ENCODE data around the gene ZCCHC8.
"Not testable (repeated sequence)": the region's sequence is repeated elsewhere in the genome, so short reads cannot be mapped to it uniquely, and the experiment has no call there.

ZCCHC8 gene

GRCh38 chr12:122484385-122484784 is 16.3 kb downstream of the ZCCHC8 start:
- H3K4me3 ChIP-seq (ENCODE audit: low read length in 2 of 2), result not testable (repeated sequence)

GRCh38 chr12:122483969-122484368 is 16.8 kb downstream of the ZCCHC8 start:
- no peaks in the 10 kb centered on the region for H3K9me3 ChIP-seq (replicated peaks in 1 of 2; ENCODE audit: control insufficient read depth in 2 of 2, insufficient read depth in 1 of 2, low read depth in 1 of 2, low read length in 2 of 2)
- H2BK12ac ChIP-seq (ENCODE audit: low read length), result no peak overlapping the region
- H3K4me3 ChIP-seq (ENCODE audit: low read length in 2 of 2), result no peak overlapping the region
- H2AFZ ChIP-seq (ENCODE audit: low read length), result no peak overlapping the region
- no peak overlapping the region for H3K18ac ChIP-seq (ENCODE audit: low read length)
- H2BK120ac ChIP-seq (ENCODE audit: low read depth, low read length), result no peak overlapping the region
- H2AK5ac ChIP-seq (ENCODE audit: low read depth, low read length), result no peak overlapping the region
- H3K4me1 ChIP-seq (ENCODE audit: control insufficient read depth in 2 of 2, insufficient read depth in 1 of 2, low read depth in 1 of 2, low read length in 2 of 2), result no peaks in the 10 kb centered on the region
- no peaks in the 10 kb centered on the region for H3K27me3 ChIP-seq (ENCODE audit: control insufficient read depth in 3 of 3, insufficient read depth in 3 of 3, low read depth in 1 of 3, low read length in 3 of 3)
- H3K79me1 ChIP-seq (ENCODE audit: low read depth, low read length), result no peaks in the 10 kb centered on the region
- no peak overlapping the region for H3K4ac ChIP-seq (ENCODE audit: low read length)
- no peak overlapping the region for H2BK5ac ChIP-seq (ENCODE audit: low read length)
- 100% methylated on average over 1 of the region's 5 CpGs; no CpG with 5 or more reads in 1 of the 2 donors for WGBS, 2 donors (ENCODE audit: extremely low coverage in 2 of 2, insufficient read length in 2 of 2, insufficient replicate concordance in 1 of 2)
- H3K9ac ChIP-seq (ENCODE audit: low read depth, low read length, poor library complexity), result no peak overlapping the region
- H3K36me3 ChIP-seq (replicated peaks in 1 of 2; ENCODE audit: control insufficient read depth in 2 of 2, insufficient read depth in 2 of 2, low read length in 2 of 2), result peaks cover 28 to 98% of the 10 kb centered on the region in 2 donors
- DNase-seq (ENCODE audit: low spot score), result no peak
- H2BK15ac ChIP-seq (ENCODE audit: low read length), result no peak overlapping the region
- H3K4me2 ChIP-seq (ENCODE audit: insufficient read depth, low read length, poor library complexity, severe bottlenecking), result no peak overlapping the region
- H3K14ac ChIP-seq (ENCODE audit: low read length), result no peak overlapping the region
- H4K8ac ChIP-seq (ENCODE audit: low read depth, low read length), result no peak overlapping the region
- no peak overlapping the region for H3K23ac ChIP-seq (ENCODE audit: low read depth, low read length, poor library complexity)
- no peak overlapping the region for H3K27ac ChIP-seq (replicated peaks; ENCODE audit: low read length)
- H4K91ac ChIP-seq (ENCODE audit: low read depth, low read length, poor library complexity), result no peak overlapping the region

More at GRCh38 chr12:122484385-122484784, 16.3 kb downstream of the ZCCHC8 start:
- not testable (repeated sequence) for H3K4ac ChIP-seq (ENCODE audit: low read length); H2BK12ac ChIP-seq (ENCODE audit: low read length); H3K23ac ChIP-seq (ENCODE audit: low read depth, low read length, poor library complexity); DNase-seq (ENCODE audit: low spot score); H2BK15ac ChIP-seq (ENCODE audit: low read length); H3K4me1 ChIP-seq (ENCODE audit: control insufficient read depth in 2 of 2, insufficient read depth in 1 of 2, low read depth in 1 of 2, low read length in 2 of 2); H3K4me2 ChIP-seq (ENCODE audit: insufficient read depth, low read length, poor library complexity, severe bottlenecking); H4K91ac ChIP-seq (ENCODE audit: low read depth, low read length, poor library complexity); H2AFZ ChIP-seq (ENCODE audit: low read length); H3K27me3 ChIP-seq (ENCODE audit: control insufficient read depth in 3 of 3, insufficient read depth in 3 of 3, low read depth in 1 of 3, low read length in 3 of 3); H3K9me3 ChIP-seq (replicated peaks in 1 of 2; ENCODE audit: control insufficient read depth in 2 of 2, insufficient read depth in 1 of 2, low read depth in 1 of 2, low read length in 2 of 2); H2AK5ac ChIP-seq (ENCODE audit: low read depth, low read length); H3K18ac ChIP-seq (ENCODE audit: low read length); H3K27ac ChIP-seq (replicated peaks; ENCODE audit: low read length); H2BK5ac ChIP-seq (ENCODE audit: low read length); H3K14ac ChIP-seq (ENCODE audit: low read length); H3K9ac ChIP-seq (ENCODE audit: low read depth, low read length, poor library complexity); H4K8ac ChIP-seq (ENCODE audit: low read depth, low read length); H2BK120ac ChIP-seq (ENCODE audit: low read depth, low read length); H3K79me1 ChIP-seq (ENCODE audit: low read depth, low read length)
- no CpG with 5 or more reads among the region's 1 CpG for WGBS, 2 donors (ENCODE audit: extremely low coverage in 2 of 2, insufficient read length in 2 of 2, insufficient replicate concordance in 1 of 2)
- peaks cover 27 to 98% of the 10 kb centered on the region in 2 donors for H3K36me3 ChIP-seq (replicated peaks in 1 of 2; ENCODE audit: control insufficient read depth in 2 of 2, insufficient read depth in 2 of 2, low read length in 2 of 2)

- no CpG with 5 or more reads among the region's 6 CpGs for WGBS, 2 donors (ENCODE audit: extremely low coverage in 2 of 2, insufficient read length in 2 of 2, insufficient replicate concordance in 1 of 2)
- Histone ChIP-seq H4K8ac (ENCODE audit: low read depth, low read length) (no peak overlapping the region), H3K36me3 (replicated peaks in 1 of 2; ENCODE audit: control insufficient read depth in 2 of 2, insufficient read depth in 2 of 2, low read length in 2 of 2) (peaks cover 29 to 99% of the 10 kb centered on the region in 2 donors), H3K4ac (ENCODE audit: low read length) (no peak overlapping the region), H2BK12ac (ENCODE audit: low read length) (no peak overlapping the region), H3K9ac (ENCODE audit: low read depth, low read length, poor library complexity) (no peak overlapping the region), H2BK15ac (ENCODE audit: low read length) (no peak overlapping the region), H3K27ac (replicated peaks; ENCODE audit: low read length) (no peak overlapping the region), H3K23ac (ENCODE audit: low read depth, low read length, poor library complexity) (no peak overlapping the region), H3K9me3 (replicated peaks in 1 of 2; ENCODE audit: control insufficient read depth in 2 of 2, insufficient read depth in 1 of 2, low read depth in 1 of 2, low read length in 2 of 2) (no peaks in the 10 kb centered on the region), H3K27me3 (ENCODE audit: control insufficient read depth in 3 of 3, insufficient read depth in 3 of 3, low read depth in 1 of 3, low read length in 3 of 3) (no peaks in the 10 kb centered on the region), H3K4me3 (ENCODE audit: low read length in 2 of 2) (no peak overlapping the region), H2AFZ (ENCODE audit: low read length) (no peak overlapping the region), H3K14ac (ENCODE audit: low read length) (no peak overlapping the region), H2BK120ac (ENCODE audit: low read depth, low read length) (no peak overlapping the region), H2AK5ac (ENCODE audit: low read depth, low read length) (no peak overlapping the region), H2BK5ac (ENCODE audit: low read length) (no peak overlapping the region), H3K79me1 (ENCODE audit: low read depth, low read length) (no peaks in the 10 kb centered on the region), H3K4me2 (ENCODE audit: insufficient read depth, low read length, poor library complexity, severe bottlenecking) (no peak overlapping the region), H3K4me1 (ENCODE audit: control insufficient read depth in 2 of 2, insufficient read depth in 1 of 2, low read depth in 1 of 2, low read length in 2 of 2) (no peaks in the 10 kb centered on the region), H4K91ac (ENCODE audit: low read depth, low read length, poor library complexity) (no peak overlapping the region), H3K18ac (ENCODE audit: low read length) (no peak overlapping the region)
- DNase-seq (ENCODE audit: low spot score), result no peak
Measured at GRCh38 chr12:122481861-122482260, 18.9 kb downstream of the ZCCHC8 start.

- Histone ChIP-seq H3K79me1 (ENCODE audit: low read depth, low read length) (no peaks in the 10 kb centered on the region), H4K91ac (ENCODE audit: low read depth, low read length, poor library complexity) (no peak overlapping the region), H2AFZ (ENCODE audit: low read length) (no peak overlapping the region), H2BK15ac (ENCODE audit: low read length) (no peak overlapping the region), H3K23ac (ENCODE audit: low read depth, low read length, poor library complexity) (no peak overlapping the region), H4K8ac (ENCODE audit: low read depth, low read length) (no peak overlapping the region), H3K4me2 (ENCODE audit: insufficient read depth, low read length, poor library complexity, severe bottlenecking) (no peak overlapping the region), H3K9me3 (replicated peaks in 1 of 2; ENCODE audit: control insufficient read depth in 2 of 2, insufficient read depth in 1 of 2, low read depth in 1 of 2, low read length in 2 of 2) (no peaks in the 10 kb centered on the region), H2BK12ac (ENCODE audit: low read length) (no peak overlapping the region), H3K14ac (ENCODE audit: low read length) (no peak overlapping the region), H3K27me3 (ENCODE audit: control insufficient read depth in 3 of 3, insufficient read depth in 3 of 3, low read depth in 1 of 3, low read length in 3 of 3) (no peaks in the 10 kb centered on the region), H3K18ac (ENCODE audit: low read length) (no peak overlapping the region), H2BK120ac (ENCODE audit: low read depth, low read length) (no peak overlapping the region), H2BK5ac (ENCODE audit: low read length) (no peak overlapping the region), H3K9ac (ENCODE audit: low read depth, low read length, poor library complexity) (no peak overlapping the region), H3K4me3 (ENCODE audit: low read length in 2 of 2) (no peak overlapping the region), H3K4me1 (ENCODE audit: control insufficient read depth in 2 of 2, insufficient read depth in 1 of 2, low read depth in 1 of 2, low read length in 2 of 2) (no peaks in the 10 kb centered on the region), H2AK5ac (ENCODE audit: low read depth, low read length) (no peak overlapping the region), H3K4ac (ENCODE audit: low read length) (no peak overlapping the region), H3K27ac (replicated peaks; ENCODE audit: low read length) (no peak overlapping the region), H3K36me3 (replicated peaks in 1 of 2; ENCODE audit: control insufficient read depth in 2 of 2, insufficient read depth in 2 of 2, low read length in 2 of 2) (peaks cover 31 to 100% of the 10 kb centered on the region in 2 donors)
- no peak for DNase-seq (ENCODE audit: low spot score)
- WGBS, 2 donors (ENCODE audit: extremely low coverage in 2 of 2, insufficient read length in 2 of 2, insufficient replicate concordance in 1 of 2), result no CpG with 5 or more reads among the region's 8 CpGs
Measured at GRCh38 chr12:122480753-122481152, 20.0 kb downstream of the ZCCHC8 start.
